HepG2 (cell line): Measurements from ENCODE around the gene PPHLN1.

Source experiments
- ARNTL ChIP-seq: sonication (generic); formaldehyde crosslinking; IDR thresholded peaks from 2 replicates; pipeline ENCODE4 v1.4.0; 2020; ENCODE audit warnings: mild to moderate bottlenecking, missing genetic modification reagents
- ATF7 ChIP-seq, 2 experiments: fragments of 450-650 bp in 1 of 2; sonication (generic) in 1 of 2; formaldehyde crosslinking in 1 of 2; IDR thresholded peaks; 2 replicates each; pipeline versions ENCODE4 v1.4.0 to v1.6.1; 2016 to 2020; ENCODE audit warnings: antibody characterized with exemption in 1 of 2, mild to moderate bottlenecking in 1 of 2, missing genetic modification reagents in 1 of 2
- BHLHE40 ChIP-seq: IDR thresholded peaks from 2 replicates; pipeline ENCODE4 v1.6.1; 2011; ENCODE audit warnings: low read length, improper control_type of control experiment
- CTCF ChIP-seq: sonication (generic); formaldehyde crosslinking; IDR thresholded peaks from 2 replicates; pipeline ENCODE4 v1.5.0; 2020; ENCODE audit warnings: mild to moderate bottlenecking, missing genetic modification reagents, moderate library complexity
- EZH2 ChIP-seq: conservative IDR thresholded peaks from 2 replicates; pipeline ENCODE4 v1.6.1; 2012; ENCODE audit warnings: mild to moderate bottlenecking, low read depth, low read length, moderate library complexity
- FOSL2 ChIP-seq: sonication (generic); formaldehyde crosslinking; IDR thresholded peaks from 2 replicates; pipeline ENCODE4 v1.4.0; 2020; ENCODE audit warnings: missing genetic modification reagents
- GATA4 ChIP-seq: sonication (generic); IDR thresholded peaks from 2 replicates; pipeline ENCODE4 v1.6.1; 2016; ENCODE audit warnings: antibody characterized with exemption, low read depth, borderline replicate concordance
- HNRNPLL ChIP-seq: fragments of 200-400 bp; formaldehyde crosslinking; IDR thresholded peaks from 2 replicates; pipeline ENCODE4 v1.6.1; 2017; ENCODE audit warnings: mild to moderate bottlenecking, low read depth, low read length; ENCODE audit not compliant: poor library complexity, severe bottlenecking
- NR2F1 ChIP-seq, 2 experiments: fragments of 450-650 bp in 1 of 2; formaldehyde crosslinking in 1 of 2; IDR thresholded peaks; 2 replicates each; pipeline versions ENCODE4 v1.5.0 to v1.6.1; 2016 to 2020; ENCODE audit warnings: mild to moderate bottlenecking in 1 of 2, missing compliant biosample characterization in 1 of 2, missing genetic modification reagents in 1 of 2, moderate library complexity in 1 of 2
- REST ChIP-seq, 2 experiments: IDR thresholded peaks; 2 replicates each; pipeline ENCODE4 v1.6.1; 2011 to 2012; ENCODE audit warnings: low read length in 2 of 2, borderline replicate concordance in 1 of 2, low read depth in 1 of 2, mild to moderate bottlenecking in 1 of 2, moderate library complexity in 1 of 2
- SMC3 ChIP-seq: IDR thresholded peaks from 2 replicates; pipeline ENCODE4 v1.6.1; 2011; ENCODE audit warnings: low read length, improper control_type of control experiment
- SNAPC5 ChIP-seq: sonication (generic); formaldehyde crosslinking; IDR thresholded peaks from 2 replicates; pipeline ENCODE4 v1.8.1; 2023; ENCODE audit warnings: mild to moderate bottlenecking, missing genetic modification reagents, borderline replicate concordance
- ZBTB33 ChIP-seq: sonication (generic); formaldehyde crosslinking; IDR thresholded peaks from 2 replicates; pipeline ENCODE4 v1.4.0; 2020; ENCODE audit warnings: missing genetic modification reagents
- ZNF256 ChIP-seq: sonication (generic); formaldehyde crosslinking; conservative IDR thresholded peaks from 2 replicates; pipeline ENCODE4 v1.4.0; 2020; ENCODE audit warnings: missing genetic modification reagents

- TF ChIP-seq EZH2 (no peak), REST (IDR thresholded peaks at IDR 0.05; ENCODE audit: borderline replicate concordance in 1 of 2, low read depth in 1 of 2, low read length in 2 of 2) (no peak), SNAPC5 (CRISPR knock-in tag) (no peak), ARNTL (CRISPR knock-in tag) (no peak), ATF7 (IDR thresholded peaks at IDR 0.05) (no peak), ATF7 (CRISPR knock-in tag; IDR thresholded peaks at IDR 0.05) (no peak), FOSL2 (no peak), ZNF256 (CRISPR knock-in tag) (no peak), HNRNPLL (no peak), CTCF (CRISPR knock-in tag) (no peak), ZBTB33 (CRISPR knock-in tag) (no peak), GATA4 (no peak), SMC3 (no peak), NR2F1 (CRISPR knock-in tag; IDR thresholded peaks at IDR 0.05) (no peak), BHLHE40 (no peak)
These were observed 44.7 kb upstream of the PPHLN1 start for GRCh38 chr12:42281278-42281677.
